A673 (cell line): Measurements from ENCODE around the gene CLK2.
A peak's percentile ranks its signal among the peaks of the same experiment; 100 is the strongest.

Source experiments
- EZH2 ChIP-seq: fragments of 200-600 bp; sonication (generic); IDR thresholded peaks from 2 replicates; pipeline ENCODE4 v1.6.1; 2017; ENCODE audit warnings: borderline replicate concordance, low read depth, mild to moderate bottlenecking, mixed read lengths, antibody characterized with exemption, low read length; ENCODE audit not compliant: poor library complexity, severe bottlenecking
- TF ChIP-seq, protein P1 (sequence below): fragments of 300-800, 200-600 bp; sonication (generic); conservative IDR thresholded peaks from 2 replicates; pipeline ENCODE4 v1.5.1; 2017; ENCODE audit warnings: low read depth, mild to moderate bottlenecking, antibody characterized with exemption, low read length, moderate library complexity, mixed read lengths

DNA sequence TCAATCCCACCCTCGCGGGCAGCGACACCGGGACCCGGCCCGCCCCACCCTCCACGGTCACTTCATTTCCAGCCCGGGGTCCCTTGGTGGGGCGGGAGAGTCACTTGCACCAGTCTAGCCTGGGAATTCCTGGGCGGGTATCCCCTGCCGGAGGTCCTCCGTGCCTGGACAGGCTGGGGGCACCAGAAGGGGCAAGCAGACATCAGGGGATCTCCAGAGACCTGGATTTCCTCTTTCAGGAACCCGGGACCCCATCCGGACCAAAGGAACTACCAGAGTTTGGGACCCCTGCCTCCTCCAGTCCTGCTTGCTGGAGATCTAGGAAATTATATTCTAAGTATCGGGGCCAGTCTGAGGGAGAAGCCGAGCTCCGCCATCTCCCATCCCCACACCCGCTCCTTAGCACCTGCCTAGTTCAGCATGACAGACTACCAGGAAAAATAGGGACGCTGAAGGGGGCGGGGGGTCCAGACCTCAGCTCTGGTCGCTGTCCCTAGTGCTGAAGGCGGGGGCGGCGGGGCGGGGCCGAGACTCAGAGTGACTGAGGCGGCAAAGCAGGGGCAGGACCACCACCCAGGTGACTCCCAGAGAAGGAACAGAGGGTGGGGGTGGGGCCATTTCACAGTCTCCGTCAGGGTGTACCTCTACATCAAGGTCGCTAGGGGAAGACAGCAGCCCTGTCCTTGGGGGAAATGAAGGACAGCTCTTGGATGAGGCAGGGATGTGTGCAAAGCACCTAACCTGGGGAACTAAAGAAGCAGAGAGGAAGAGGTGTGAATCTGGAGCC is 4.8 kb upstream of the CLK2 start:
- TF ChIP-seq, protein P1, sequence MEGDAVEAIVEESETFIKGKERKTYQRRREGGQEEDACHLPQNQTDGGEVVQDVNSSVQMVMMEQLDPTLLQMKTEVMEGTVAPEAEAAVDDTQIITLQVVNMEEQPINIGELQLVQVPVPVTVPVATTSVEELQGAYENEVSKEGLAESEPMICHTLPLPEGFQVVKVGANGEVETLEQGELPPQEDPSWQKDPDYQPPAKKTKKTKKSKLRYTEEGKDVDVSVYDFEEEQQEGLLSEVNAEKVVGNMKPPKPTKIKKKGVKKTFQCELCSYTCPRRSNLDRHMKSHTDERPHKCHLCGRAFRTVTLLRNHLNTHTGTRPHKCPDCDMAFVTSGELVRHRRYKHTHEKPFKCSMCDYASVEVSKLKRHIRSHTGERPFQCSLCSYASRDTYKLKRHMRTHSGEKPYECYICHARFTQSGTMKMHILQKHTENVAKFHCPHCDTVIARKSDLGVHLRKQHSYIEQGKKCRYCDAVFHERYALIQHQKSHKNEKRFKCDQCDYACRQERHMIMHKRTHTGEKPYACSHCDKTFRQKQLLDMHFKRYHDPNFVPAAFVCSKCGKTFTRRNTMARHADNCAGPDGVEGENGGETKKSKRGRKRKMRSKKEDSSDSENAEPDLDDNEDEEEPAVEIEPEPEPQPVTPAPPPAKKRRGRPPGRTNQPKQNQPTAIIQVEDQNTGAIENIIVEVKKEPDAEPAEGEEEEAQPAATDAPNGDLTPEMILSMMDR, result peak; percentile 39; the same call in 1 of the 2 replicates
- no peak for TF ChIP-seq EZH2
